Hepatocyte (in vitro differentiated cells): ENCODE data around the gene HJURP. TPM values are rescaled to one million over a fixed set of nuclear protein-coding genes. Genes with fewer than 3 reads are reported as not detected.

ENCODE experiments used
- DNase-seq: peaks from one replicate; pipeline ENCODE4 v3.0.0-alpha.2; 2016; ENCODE audit warnings: low spot score
- H2AFZ ChIP-seq: fragments of 200-600 bp; sonication (generic); 2 replicates; pipeline ENCODE4 v1.6.0; 2016; ENCODE audit warnings: antibody characterized with exemption, mild to moderate bottlenecking
- H3K27ac ChIP-seq: fragments of 200-600 bp; sonication (generic); 2 replicates; pipeline ENCODE4 v1.5.1; 2016; ENCODE audit warnings: mild to moderate bottlenecking
- H3K27me3 ChIP-seq: fragments of 200-600 bp; sonication (generic); 2 replicates; pipeline ENCODE4 v1.6.1; 2016
- H3K36me3 ChIP-seq: fragments of 200-600 bp; sonication (generic); replicated peaks from 2 replicates; pipeline ENCODE4 v1.5.1; 2016; ENCODE audit warnings: low read depth; ENCODE audit not compliant: insufficient read depth
- H3K4me1 ChIP-seq: fragments of 200-600 bp; sonication (generic); 2 replicates; pipeline ENCODE4 v1.5.1; 2016; ENCODE audit warnings: mild to moderate bottlenecking, moderate library complexity; ENCODE audit not compliant: insufficient read depth
- H3K4me2 ChIP-seq: fragments of 200-600 bp; sonication (generic); 2 replicates; pipeline ENCODE4 v1.6.0; 2016
- H3K4me3 ChIP-seq: fragments of 200-600 bp; sonication (generic); 2 replicates; pipeline ENCODE4 v1.5.1; 2016; ENCODE audit warnings: mild to moderate bottlenecking
- H3K79me2 ChIP-seq: fragments of 200-600 bp; sonication (generic); 2 replicates; pipeline ENCODE4 v1.6.0; 2017; ENCODE audit warnings: mild to moderate bottlenecking
- H3K9me2 ChIP-seq: fragments of 200-600 bp; sonication (generic); replicated peaks from 2 replicates; pipeline ENCODE4 v1.6.0; 2017; ENCODE audit warnings: mild to moderate bottlenecking; ENCODE audit not compliant: insufficient read depth
- H3K9me3 ChIP-seq: fragments of 200-600 bp; sonication (generic); 2 replicates; pipeline ENCODE4 v1.5.1; 2016; ENCODE audit warnings: low read depth, mild to moderate bottlenecking
- H4K20me1 ChIP-seq: fragments of 200-600 bp; sonication (generic); 2 replicates; pipeline ENCODE4 v1.6.0; 2016; ENCODE audit warnings: mild to moderate bottlenecking; ENCODE audit not compliant: insufficient read depth, poor library complexity, severe bottlenecking
- CTCF ChIP-seq: fragments of 200-600 bp; sonication (generic); IDR thresholded peaks from 2 replicates; pipeline ENCODE4 v1.5.1; 2016; ENCODE audit warnings: antibody characterized with exemption, mild to moderate bottlenecking; ENCODE audit not compliant: poor library complexity
- EZH2 ChIP-seq: fragments of 200-600 bp; sonication (generic); IDR thresholded peaks from 2 replicates; pipeline ENCODE4 v1.6.1; 2016; ENCODE audit warnings: antibody characterized with exemption, mild to moderate bottlenecking, borderline replicate concordance
- EZH2phosphoT487 ChIP-seq: fragments of 200-600 bp; sonication (generic); IDR thresholded peaks from one replicate; pipeline ENCODE4 v1.6.1; 2018; ENCODE audit warnings: antibody characterized with exemption, mild to moderate bottlenecking, low read depth, moderate library complexity; ENCODE audit not compliant: unreplicated experiment, severe bottlenecking
- WGBS: methylation state at CpG from one replicate; pipeline ENCODE4 v1.1.6; 2016; ENCODE audit warnings: low lambda C conversion rate; ENCODE audit errors: missing lambda C conversion rate; 5-methylcytosine and 5-hydroxymethylcytosine counted together
- polyA plus RNA-seq: library from polyadenylated mRNA; unstranded; fragments of >200 nt; fragmentation: Nextera tagmentation; extraction: Ambion mirVana; gene quantifications from 2 replicates; pipeline ENCODE4 v1.2.1, GENCODE V29; 2016
- total RNA-seq: library from RNA; depleted of rRNA; stranded (reverse); fragments of >200 nt; gene quantifications from 2 replicates; pipeline ENCODE4 v1.2.3, GENCODE V29; 2014

The HJURP gene
- total and polyA plus RNA-seq, 2 experiments from 2014 or later = 2.7 to 5.0 TPM

GRCh38 chr2:233867993-233868532 is 13.7 kb upstream of the HJURP start, which contains the start of gene MSL3B:
MSL3B (minus strand) TSS chr2:233868386.
- peak within 1 kb of the TSS; percentile 59 for H3K4me3 ChIP-seq
- H3K36me3 ChIP-seq = no peaks in the 10 kb centered on the region
- peaks cover 21% of the 10 kb centered on the region for H3K27me3 ChIP-seq
- H3K27ac ChIP-seq = no peak within 1 kb of the TSS
- WGBS = 12% methylated on average over 50 of the region's 50 CpGs
- peak; percentile 78 for DNase-seq
- TF ChIP-seq EZH2phosphoT487 (no peak), EZH2 (no peak), CTCF (no peak)
- H2AFZ ChIP-seq = peak within 1 kb of the TSS; percentile 93
- no peaks in the 10 kb centered on the region for H4K20me1 ChIP-seq
- H3K4me2 ChIP-seq = peak within 1 kb of the TSS; percentile 68
- H3K79me2 ChIP-seq = no peaks in the 10 kb centered on the region
- H3K9me3 ChIP-seq = peaks cover 8% of the 10 kb centered on the region
- H3K9me2 ChIP-seq = no peaks in the 10 kb centered on the region
- no peaks in the 10 kb centered on the region for H3K4me1 ChIP-seq

GRCh38 chr2:233866479-233866878 is 12.1 kb upstream of the HJURP start:
- Histone ChIP-seq H3K4me3 (no peak overlapping the region), H3K9me2 (no peaks in the 10 kb centered on the region), H3K79me2 (no peaks in the 10 kb centered on the region), H4K20me1 (no peaks in the 10 kb centered on the region), H3K9me3 (peaks cover 8% of the 10 kb centered on the region), H3K4me2 (no peak overlapping the region), H3K36me3 (no peaks in the 10 kb centered on the region), H2AFZ (no peak overlapping the region), H3K4me1 (no peaks in the 10 kb centered on the region), H3K27me3 (peaks cover 7% of the 10 kb centered on the region), H3K27ac (no peak overlapping the region)
- WGBS = over 99% methylated on average over 11 of the region's 11 CpGs
- no peak for DNase-seq
- TF ChIP-seq CTCF (no peak), EZH2phosphoT487 (no peak)

- no peaks in the 10 kb centered on the region for H3K79me2 ChIP-seq
- H2AFZ ChIP-seq = no peak overlapping the region
- H3K9me3 ChIP-seq = peaks cover 8% of the 10 kb centered on the region
- no peaks in the 10 kb centered on the region for H3K4me1 ChIP-seq
- H3K27me3 ChIP-seq = peaks cover 2% of the 10 kb centered on the region
- no peak overlapping the region for H3K27ac ChIP-seq
- H3K9me2 ChIP-seq = no peaks in the 10 kb centered on the region
- H4K20me1 ChIP-seq = no peaks in the 10 kb centered on the region
- no peak overlapping the region for H3K4me3 ChIP-seq
- TF ChIP-seq EZH2phosphoT487 (no peak), EZH2 (no peak), CTCF (no peak)
- no peaks in the 10 kb centered on the region for H3K36me3 ChIP-seq
- no peak overlapping the region for H3K4me2 ChIP-seq
- WGBS = 93% methylated on average over 3 of the region's 3 CpGs
- no peak for DNase-seq
Measured at GRCh38 chr2:233865838-233866237, 11.5 kb upstream of the HJURP start.
